Measurements from ENCODE around the gene NAA35. TPM values are rescaled to one million over a fixed set of nuclear protein-coding genes. Genes with fewer than 3 reads are reported as not detected.
"Not testable (repeated sequence)": the region's sequence is repeated elsewhere in the genome, so short reads cannot be mapped to it uniquely, and the experiment has no call there.

Gene NAA35
- total RNA-seq, 1 donor from 2014 or later = 20.1 TPM

DNA sequence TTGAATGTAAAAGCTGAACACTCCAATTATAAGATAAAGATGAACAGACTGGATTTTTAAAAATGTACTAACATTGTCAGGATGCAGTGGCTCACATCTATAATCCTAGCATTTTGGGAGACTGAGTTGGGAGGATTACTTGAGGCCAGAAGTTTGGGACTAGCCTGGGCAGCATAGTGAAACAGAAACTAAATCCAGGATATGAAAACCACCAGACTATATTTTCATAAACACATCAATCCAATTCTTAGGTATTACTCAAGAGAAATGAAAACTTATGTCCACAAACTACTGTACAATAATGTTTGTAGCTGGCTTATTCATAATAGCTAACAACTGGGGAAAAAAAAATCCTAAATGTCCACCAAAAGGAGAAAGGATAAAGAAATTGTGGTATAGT lies 26.8 kb upstream of the NAA35 start:
- no peaks in the 10 kb centered on the region for H3K9me3 ChIP-seq
- H3K36me3 ChIP-seq = no peaks in the 10 kb centered on the region
- no peak overlapping the region for H3K27ac ChIP-seq
- no peak overlapping the region for H3K4me3 ChIP-seq
- no peaks in the 10 kb centered on the region for H3K27me3 ChIP-seq
- TF ChIP-seq POLR2AphosphoS5 (IDR thresholded peaks at IDR 0.05; ENCODE audit: insufficient read depth in 1 of 2, low read depth in 1 of 2) (no peak), POLR2A (IDR thresholded peaks at IDR 0.05) (no peak)
- TF ChIP-seq, protein P1, sequence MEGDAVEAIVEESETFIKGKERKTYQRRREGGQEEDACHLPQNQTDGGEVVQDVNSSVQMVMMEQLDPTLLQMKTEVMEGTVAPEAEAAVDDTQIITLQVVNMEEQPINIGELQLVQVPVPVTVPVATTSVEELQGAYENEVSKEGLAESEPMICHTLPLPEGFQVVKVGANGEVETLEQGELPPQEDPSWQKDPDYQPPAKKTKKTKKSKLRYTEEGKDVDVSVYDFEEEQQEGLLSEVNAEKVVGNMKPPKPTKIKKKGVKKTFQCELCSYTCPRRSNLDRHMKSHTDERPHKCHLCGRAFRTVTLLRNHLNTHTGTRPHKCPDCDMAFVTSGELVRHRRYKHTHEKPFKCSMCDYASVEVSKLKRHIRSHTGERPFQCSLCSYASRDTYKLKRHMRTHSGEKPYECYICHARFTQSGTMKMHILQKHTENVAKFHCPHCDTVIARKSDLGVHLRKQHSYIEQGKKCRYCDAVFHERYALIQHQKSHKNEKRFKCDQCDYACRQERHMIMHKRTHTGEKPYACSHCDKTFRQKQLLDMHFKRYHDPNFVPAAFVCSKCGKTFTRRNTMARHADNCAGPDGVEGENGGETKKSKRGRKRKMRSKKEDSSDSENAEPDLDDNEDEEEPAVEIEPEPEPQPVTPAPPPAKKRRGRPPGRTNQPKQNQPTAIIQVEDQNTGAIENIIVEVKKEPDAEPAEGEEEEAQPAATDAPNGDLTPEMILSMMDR (IDR thresholded peaks at IDR 0.05) = no peak
- no peak for DNase-seq (ENCODE audit: extremely low spot score in 2 of 2)
- intact Hi-C loops (cut with DNase I) = no loop called here
- H3K4me1 ChIP-seq = no peaks in the 10 kb centered on the region

DNA sequence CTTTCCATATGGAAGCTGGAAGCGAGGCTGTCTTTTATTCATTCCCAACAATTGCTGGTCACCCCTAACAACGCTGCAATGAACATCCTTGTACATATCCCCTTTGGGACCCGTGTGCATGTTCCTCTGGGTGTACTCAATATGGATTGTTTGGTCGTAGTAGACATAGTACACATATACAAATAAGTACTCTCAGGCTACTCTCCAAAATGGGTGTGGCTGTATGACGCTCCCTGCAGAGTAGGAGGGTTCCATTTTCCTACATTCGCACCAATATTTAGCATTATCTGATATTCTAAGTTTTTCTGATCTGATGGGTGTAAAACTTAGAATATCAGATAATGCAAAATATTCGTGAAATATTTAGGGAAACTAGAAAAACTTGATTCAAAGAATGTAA lies 23.2 kb upstream of the NAA35 start:
- no peaks in the 10 kb centered on the region for H3K27me3 ChIP-seq
- H3K4me1 ChIP-seq = no peaks in the 10 kb centered on the region
- TF ChIP-seq POLR2A (IDR thresholded peaks at IDR 0.05) (no peak), POLR2AphosphoS5 (IDR thresholded peaks at IDR 0.05; ENCODE audit: insufficient read depth in 1 of 2, low read depth in 1 of 2) (no peak)
- TF ChIP-seq, protein P1 (IDR thresholded peaks at IDR 0.05) = no peak
- no peak overlapping the region for H3K4me3 ChIP-seq
- intact Hi-C loops (cut with DNase I) = no loop called here
- H3K9me3 ChIP-seq = no peaks in the 10 kb centered on the region
- no peak for DNase-seq (ENCODE audit: extremely low spot score in 2 of 2)
- no peak overlapping the region for H3K27ac ChIP-seq
- no peaks in the 10 kb centered on the region for H3K36me3 ChIP-seq

DNA sequence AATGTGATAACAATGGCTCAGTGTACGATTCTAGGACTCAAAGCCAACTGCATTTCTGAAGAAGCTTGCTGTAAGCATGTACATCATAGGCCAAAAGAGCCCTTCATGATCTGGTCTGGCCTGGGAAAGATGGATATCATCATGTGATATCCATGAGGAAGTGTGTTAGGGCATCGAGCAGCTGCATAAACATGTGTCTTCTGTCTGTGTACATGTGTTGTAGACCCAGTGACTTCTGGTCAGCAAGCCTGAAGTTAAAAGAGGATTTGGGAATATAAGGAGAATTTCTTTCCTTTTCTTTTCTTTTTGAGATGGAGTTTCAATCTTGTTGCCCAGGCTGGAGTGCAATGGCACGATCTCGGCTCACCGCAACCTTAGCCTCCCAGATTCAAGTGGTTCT lies 15.5 kb upstream of the NAA35 start:
- no peak for DNase-seq (ENCODE audit: extremely low spot score in 2 of 2)
- Histone ChIP-seq H3K27me3 (no peaks in the 10 kb centered on the region), H3K4me3 (no peak overlapping the region), H3K4me1 (no peaks in the 10 kb centered on the region), H3K27ac (no peak overlapping the region), H3K9me3 (no peaks in the 10 kb centered on the region), H3K36me3 (no peaks in the 10 kb centered on the region)
- no peak for TF ChIP-seq POLR2AphosphoS5 (IDR thresholded peaks at IDR 0.05; ENCODE audit: insufficient read depth in 1 of 2, low read depth in 1 of 2)
- intact Hi-C loops (cut with DNase I) = no loop called here

DNA sequence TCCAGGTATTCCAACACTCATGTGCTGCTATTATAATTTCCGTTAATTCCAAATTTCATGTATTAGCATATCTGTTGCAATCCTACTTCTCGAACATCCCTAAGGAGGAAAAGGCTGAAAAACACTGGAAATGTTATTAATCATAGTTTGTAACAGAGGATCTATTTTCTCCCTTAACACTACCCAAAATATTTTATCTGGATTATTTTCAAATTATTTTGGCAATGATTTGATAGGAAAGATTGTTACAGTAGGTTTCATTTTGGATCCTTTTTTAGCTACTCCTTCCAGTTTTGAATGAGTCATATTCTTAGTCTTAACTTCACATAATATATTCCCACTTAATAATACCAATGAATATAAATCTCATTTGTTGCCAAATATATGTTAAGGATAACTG lies 13.9 kb upstream of the NAA35 start:
- TF ChIP-seq POLR2A (IDR thresholded peaks at IDR 0.05) (no peak), POLR2AphosphoS5 (IDR thresholded peaks at IDR 0.05; ENCODE audit: insufficient read depth in 1 of 2, low read depth in 1 of 2) (no peak)
- TF ChIP-seq, protein P1 (IDR thresholded peaks at IDR 0.05) = no peak
- no peaks in the 10 kb centered on the region for H3K27me3 ChIP-seq
- H3K4me3 ChIP-seq = no peak overlapping the region
- H3K36me3 ChIP-seq = no peaks in the 10 kb centered on the region
- no peak overlapping the region for H3K27ac ChIP-seq
- no peaks in the 10 kb centered on the region for H3K9me3 ChIP-seq
- intact Hi-C loops (cut with DNase I) = no loop called here
- no peak for DNase-seq (ENCODE audit: extremely low spot score in 2 of 2)
- no peaks in the 10 kb centered on the region for H3K4me1 ChIP-seq

DNA sequence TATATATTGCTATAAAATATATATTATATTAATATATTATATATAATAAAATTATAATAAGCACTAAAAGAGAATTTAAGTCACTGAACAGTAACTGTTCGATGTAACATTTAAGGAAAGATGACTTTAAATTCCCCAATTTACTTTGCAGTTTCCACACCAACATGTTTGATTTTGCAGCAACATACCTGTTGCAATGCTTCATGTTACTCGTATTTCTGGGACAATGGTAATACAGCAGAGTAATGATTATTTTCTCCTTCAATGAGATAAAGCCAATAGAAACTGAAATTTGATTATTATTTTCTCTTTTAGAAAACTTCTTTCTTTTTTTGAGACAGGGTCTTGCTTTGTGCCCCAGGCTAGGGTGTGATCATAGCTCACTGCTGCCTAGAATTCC lies 9.5 kb upstream of the NAA35 start:
- Histone ChIP-seq H3K4me3 (no peak overlapping the region), H3K27ac (no peak overlapping the region), H3K36me3 (no peaks in the 10 kb centered on the region), H3K27me3 (no peaks in the 10 kb centered on the region), H3K9me3 (no peaks in the 10 kb centered on the region), H3K4me1 (no peaks in the 10 kb centered on the region)
- no peak for DNase-seq (ENCODE audit: extremely low spot score in 2 of 2)
- intact Hi-C loops (cut with DNase I) = no loop called here
- TF ChIP-seq POLR2AphosphoS5 (IDR thresholded peaks at IDR 0.05; ENCODE audit: insufficient read depth in 1 of 2, low read depth in 1 of 2) = no peak

DNA sequence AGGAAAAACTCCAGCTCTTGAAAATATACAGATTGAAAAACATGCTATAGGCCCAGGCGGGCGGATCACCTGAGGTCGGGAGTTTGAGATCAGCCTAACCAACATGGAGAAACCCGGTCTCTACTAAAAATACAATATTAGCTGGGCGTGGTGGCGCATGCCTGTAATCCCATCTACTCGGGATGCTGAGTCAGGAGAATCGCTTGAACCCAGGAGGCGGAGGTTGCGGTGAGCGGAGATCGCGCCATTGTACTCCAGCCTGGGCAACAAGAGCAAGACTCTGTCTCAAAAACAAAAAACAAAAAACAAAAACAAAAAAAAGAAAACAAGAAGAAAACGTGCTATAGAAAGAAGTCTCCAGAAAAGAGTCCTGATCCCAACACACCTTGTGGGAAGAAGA lies 5.0 kb upstream of the NAA35 start:
- intact Hi-C loops (cut with DNase I); H3K27me3 ChIP-seq; H3K4me1 ChIP-seq; H3K9me3 ChIP-seq; H3K27ac ChIP-seq; H3K4me3 ChIP-seq; DNase-seq (ENCODE audit: extremely low spot score in 2 of 2); H3K36me3 ChIP-seq: not testable (repeated sequence)

All from vagina (tissue), 2 donors.